H1 (cell line): Measurements from ENCODE around the gene MAP2K5. TPM values are rescaled to one million over a fixed set of nuclear protein-coding genes. Genes with fewer than 3 reads are reported as not detected.

ENCODE experiments used
- CTBP2 ChIP-seq: IDR thresholded peaks from 2 replicates; pipeline ENCODE4 v1.7.0; 2011; ENCODE audit warnings: borderline replicate concordance, mild to moderate bottlenecking, moderate library complexity, mixed read lengths, low read length; ENCODE audit not compliant: insufficient read depth, insufficient read length
- KDM1A ChIP-seq: fragments of 200-600, 300-600 bp; sonication (generic); IDR thresholded peaks from 2 replicates; pipeline ENCODE4 v1.7.1; 2016; ENCODE audit warnings: mild to moderate bottlenecking, low read length, borderline replicate concordance
- SUZ12 ChIP-seq: fragments of 200-600 bp; sonication (generic); IDR thresholded peaks from 2 replicates; pipeline ENCODE4 v1.6.1; 2012; ENCODE audit warnings: mild to moderate bottlenecking, inconsistent platforms, low read length, moderate library complexity, mixed read lengths
- polyA plus RNA-seq, 7 experiments: library from polyadenylated mRNA; depleted of rRNA in 3 of 7; stranded (reverse) in 5 of 7; unstranded in 2 of 7; fragments of >200 nt in 5 of 7; fragments of 200-250 nt in 2 of 7; gene quantifications; 1 replicate in 5 of 7; 2 replicates in 1 of 7; 4 replicates in 1 of 7; pipeline versions ENCODE4 v1.2.1 to v1.2.3, GENCODE V29; 2011 to 2013; ENCODE audit warnings: missing spikeins in 2 of 7, mixed read lengths in 2 of 7
- total RNA-seq: library from RNA; stranded (reverse); fragmentation: NEBNext Ultra II Directional; extraction: Animal tissue kit (Norgen Biotek cat#: 25700); gene quantifications from 2 replicates; pipeline ENCODE4 v1.2.1, GENCODE V29; 2021
- TF ChIP-seq, protein P1 (sequence below): IDR thresholded peaks from 2 replicates; pipeline ENCODE4 v1.6.1; 2012; ENCODE audit warnings: inconsistent platforms

The MAP2K5 gene
- total and polyA plus RNA-seq, 2 of the 8 experiments (the other 6 are each of a cell fraction or from before 2014, with no cell fraction given): 4.4 to 15.8 TPM

DNA sequence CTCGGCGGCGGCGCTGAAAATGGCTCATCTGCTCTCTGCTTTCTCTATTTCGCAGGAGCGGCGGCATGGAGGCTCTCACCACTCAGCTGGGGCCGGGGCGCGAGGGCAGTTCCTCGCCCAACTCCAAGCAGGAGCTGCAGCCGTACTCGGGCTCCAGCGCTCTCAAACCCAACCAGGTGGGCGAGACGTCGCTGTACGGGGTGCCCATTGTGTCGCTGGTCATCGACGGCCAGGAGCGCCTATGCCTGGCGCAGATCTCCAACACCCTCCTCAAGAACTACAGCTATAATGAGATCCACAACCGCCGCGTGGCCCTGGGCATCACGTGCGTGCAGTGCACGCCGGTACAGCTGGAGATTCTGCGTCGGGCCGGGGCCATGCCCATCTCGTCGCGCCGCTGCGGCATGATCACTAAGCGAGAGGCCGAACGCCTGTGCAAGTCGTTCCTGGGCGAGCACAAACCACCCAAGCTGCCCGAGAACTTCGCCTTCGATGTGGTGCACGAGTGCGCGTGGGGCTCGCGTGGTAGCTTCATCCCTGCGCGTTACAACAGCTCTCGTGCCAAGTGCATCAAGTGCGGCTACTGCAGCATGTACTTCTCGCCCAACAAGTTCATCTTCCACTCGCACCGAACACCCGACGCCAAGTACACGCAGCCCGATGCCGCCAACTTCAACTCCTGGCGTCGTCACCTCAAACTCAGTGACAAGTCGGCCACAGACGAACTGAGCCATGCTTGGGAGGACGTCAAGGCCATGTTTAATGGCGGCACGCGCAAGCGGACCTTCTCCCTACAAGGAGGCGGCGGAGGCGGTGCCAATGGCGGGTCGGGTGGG, 283.6 kb downstream of the MAP2K5 start (continued):
- peak; percentile 82 for TF ChIP-seq CTBP2
- TF ChIP-seq SUZ12: peak; percentile 100
- TF ChIP-seq, protein P1, sequence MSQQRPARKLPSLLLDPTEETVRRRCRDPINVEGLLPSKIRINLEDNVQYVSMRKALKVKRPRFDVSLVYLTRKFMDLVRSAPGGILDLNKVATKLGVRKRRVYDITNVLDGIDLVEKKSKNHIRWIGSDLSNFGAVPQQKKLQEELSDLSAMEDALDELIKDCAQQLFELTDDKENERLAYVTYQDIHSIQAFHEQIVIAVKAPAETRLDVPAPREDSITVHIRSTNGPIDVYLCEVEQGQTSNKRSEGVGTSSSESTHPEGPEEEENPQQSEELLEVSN: peak; percentile 60
- no peak for TF ChIP-seq KDM1A
